GOT3 (cell line): Measurements from ENCODE around the gene NRP1.

ENCODE experiments used
- DNase-seq: peaks from one replicate; lab custom pipeline; 2025; ENCODE audit warnings: mixed read lengths; lab: John Stamatoyannopoulos, UW

The NRP1 gene

GRCh38 chr10:33349268-33349667 is 14.8 kb upstream of the NRP1 start:
- no peak for DNase-seq

GRCh38 chr10:33347211-33347610 is 12.7 kb upstream of the NRP1 start:
- no peak for DNase-seq

GRCh38 chr10:33345236-33345635 is 10.8 kb upstream of the NRP1 start:
- DNase-seq, result no peak

- DNase-seq, result no peak
Measured at GRCh38 chr10:33344676-33345075, 10.2 kb upstream of the NRP1 start.

GRCh38 chr10:33341637-33342036 is 7.2 kb upstream of the NRP1 start:
- DNase-seq, result no peak

- no peak for DNase-seq
Measured at GRCh38 chr10:33337326-33337957, 3.0 kb upstream of the NRP1 start.

- no peak for DNase-seq
Measured at GRCh38 chr10:33336582-33337325, 2.3 kb upstream of the NRP1 start.

- no peak for DNase-seq
Measured at GRCh38 chr10:33335801-33336581, 1.5 kb upstream of the NRP1 start.

- no peak for DNase-seq
Measured at GRCh38 chr10:33335551-33335800, 1.0 kb upstream of the NRP1 start.

- DNase-seq, result peak; percentile 72
Measured at GRCh38 chr10:33334805-33335550, 511 bp upstream of the NRP1 start.

GRCh38 chr10:33333260-33334101 is 986 bp downstream of the NRP1 start:
- DNase-seq, result no peak

GRCh38 chr10:33332183-33333065 is 2.0 kb downstream of the NRP1 start:
- DNase-seq, result no peak

GRCh38 chr10:33331379-33331694 is 3.1 kb downstream of the NRP1 start:
- no peak for DNase-seq

GRCh38 chr10:33330543-33331378 is 3.7 kb downstream of the NRP1 start:
- no peak for DNase-seq

GRCh38 chr10:33329178-33329577 is 5.3 kb downstream of the NRP1 start:
- DNase-seq, result no peak

GRCh38 chr10:33328253-33328652 is 6.2 kb downstream of the NRP1 start:
- no peak for DNase-seq

- DNase-seq, result no peak
Measured at GRCh38 chr10:33327751-33328150, 6.7 kb downstream of the NRP1 start.

- no peak for DNase-seq
Measured at GRCh38 chr10:33326933-33327332, 7.5 kb downstream of the NRP1 start.

GRCh38 chr10:33325929-33326328 is 8.5 kb downstream of the NRP1 start:
- DNase-seq, result no peak

GRCh38 chr10:33323721-33324120 is 10.7 kb downstream of the NRP1 start:
- no peak for DNase-seq
